Epithelial cell of alveolus of lung (primary cell): ENCODE data around the gene VSTM4. TPM values are rescaled to one million over a fixed set of nuclear protein-coding genes. Genes with fewer than 3 reads are reported as not detected.

ENCODE experiments used
- total RNA-seq: library from RNA; depleted of rRNA; stranded (reverse); fragments of >200 nt; gene quantifications from 2 replicates; pipeline ENCODE4 v1.2.1, GENCODE V29; 2015

The VSTM4 gene
- 1.4 and 6.6 TPM in 2 replicates for total RNA-seq

GRCh38 chr10:49115015-49115795 lies at the start of gene VSTM4:
VSTM4 (minus strand) TSS chr10:49115522; CDS start chr10:49115485, 37 bp downstream.

GRCh38 chr10:49133706-49134248 lies 18.5 kb upstream of the VSTM4 start, which contains the start of gene FAM170B:
FAM170B (minus strand) TSS chr10:49134021; CDS start chr10:49133918, 103 bp downstream.

Other genes starting within 250 kb of the VSTM4 start
- gene LRRC18, start 175.7 kb downstream of the VSTM4 start, total RNA-seq = not detected in 2 replicates
- not detected in 2 replicates for gene FAM170B, start 18.5 kb upstream of the VSTM4 start, total RNA-seq
- gene TMEM273, start 72.9 kb upstream of the VSTM4 start, total RNA-seq = not detected in 2 replicates
- not detected in 2 replicates for gene C10orf71, start 183.6 kb upstream of the VSTM4 start, total RNA-seq